ENCODE data around the gene RNASE11. TPM values are rescaled to one million over a fixed set of nuclear protein-coding genes. Genes with fewer than 3 reads are reported as not detected.

The RNASE11 gene
- total and polyA plus RNA-seq, 9 of the 15 experiments (the other 6 are each of a cell fraction or from before 2014, with no cell fraction given), result 0.16 to 0.29 (median 0.22) TPM; not detected in 6

- TF ChIP-seq MNT (conservative IDR thresholded peaks at IDR 0.05), result no peak; a peak in 1 of 4 replicates
- TF ChIP-seq TOE1 (IDR thresholded peaks at IDR 0.05; ENCODE audit: borderline replicate concordance), result no peak
- no peak for TF ChIP-seq TOE1 (CRISPR knock-in tag; IDR thresholded peaks at IDR 0.05; ENCODE audit: borderline replicate concordance, low read depth)
- TF ChIP-seq CREM (IDR thresholded peaks at IDR 0.05; ENCODE audit: low read depth), result 0 out of 2 replicates have a peak, but pooled peaks have one; percentile 29
- TF ChIP-seq, protein P1, sequence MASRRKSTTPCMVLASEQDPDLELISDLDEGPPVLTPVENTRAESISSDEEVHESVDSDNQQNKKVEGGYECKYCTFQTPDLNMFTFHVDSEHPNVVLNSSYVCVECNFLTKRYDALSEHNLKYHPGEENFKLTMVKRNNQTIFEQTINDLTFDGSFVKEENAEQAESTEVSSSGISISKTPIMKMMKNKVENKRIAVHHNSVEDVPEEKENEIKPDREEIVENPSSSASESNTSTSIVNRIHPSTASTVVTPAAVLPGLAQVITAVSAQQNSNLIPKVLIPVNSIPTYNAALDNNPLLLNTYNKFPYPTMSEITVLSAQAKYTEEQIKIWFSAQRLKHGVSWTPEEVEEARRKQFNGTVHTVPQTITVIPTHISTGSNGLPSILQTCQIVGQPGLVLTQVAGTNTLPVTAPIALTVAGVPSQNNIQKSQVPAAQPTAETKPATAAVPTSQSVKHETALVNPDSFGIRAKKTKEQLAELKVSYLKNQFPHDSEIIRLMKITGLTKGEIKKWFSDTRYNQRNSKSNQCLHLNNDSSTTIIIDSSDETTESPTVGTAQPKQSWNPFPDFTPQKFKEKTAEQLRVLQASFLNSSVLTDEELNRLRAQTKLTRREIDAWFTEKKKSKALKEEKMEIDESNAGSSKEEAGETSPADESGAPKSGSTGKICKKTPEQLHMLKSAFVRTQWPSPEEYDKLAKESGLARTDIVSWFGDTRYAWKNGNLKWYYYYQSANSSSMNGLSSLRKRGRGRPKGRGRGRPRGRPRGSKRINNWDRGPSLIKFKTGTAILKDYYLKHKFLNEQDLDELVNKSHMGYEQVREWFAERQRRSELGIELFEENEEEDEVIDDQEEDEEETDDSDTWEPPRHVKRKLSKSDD (conservative IDR thresholded peaks at IDR 0.05; ENCODE audit: low read length), result no peak
- TF ChIP-seq ZBTB11 (CRISPR knock-in tag; IDR thresholded peaks at IDR 0.05), result no peak
Observed at GRCh38 chr14:20609215-20610001, 21.6 kb upstream of the RNASE11 start (continued).

Measured in K562 (cell line).